Trophoblast cell (in vitro differentiated cells and primary cell): ENCODE data around the gene CELSR3.
A peak's percentile ranks its signal among the peaks of the same experiment; 100 is the strongest.

ENCODE experiments used
- DNase-seq, 2 donors: peaks; one replicate each; pipeline ENCODE4 v3.0.0-alpha.2; 2016
- H2AFZ ChIP-seq: 2 replicates; pipeline ENCODE4 v1.6.1; 2013; ENCODE audit warnings: low read length, moderate library complexity, mild to moderate bottlenecking; ENCODE audit not compliant: insufficient read depth, poor library complexity
- H2AK5ac ChIP-seq: 2 replicates; pipeline ENCODE4 v1.6.1; 2013; ENCODE audit warnings: mild to moderate bottlenecking, low read length
- H2BK120ac ChIP-seq: 2 replicates; pipeline ENCODE4 v1.6.1; 2013; ENCODE audit warnings: low read length, mild to moderate bottlenecking, moderate library complexity; ENCODE audit not compliant: insufficient read depth, poor library complexity
- H2BK12ac ChIP-seq: 2 replicates; pipeline ENCODE4 v1.6.1; 2013; ENCODE audit warnings: mild to moderate bottlenecking, low read length, moderate library complexity
- H2BK5ac ChIP-seq: 2 replicates; pipeline ENCODE4 v1.6.1; 2013; ENCODE audit warnings: low read length, low read depth, moderate library complexity, mild to moderate bottlenecking; ENCODE audit not compliant: poor library complexity
- H3K14ac ChIP-seq: 2 replicates; pipeline ENCODE4 v1.6.1; 2013; ENCODE audit warnings: mild to moderate bottlenecking, low read length
- H3K18ac ChIP-seq: 2 replicates; pipeline ENCODE4 v1.6.1; 2013; ENCODE audit warnings: mild to moderate bottlenecking, low read length
- H3K23ac ChIP-seq: 2 replicates; pipeline ENCODE4 v1.6.1; 2013; ENCODE audit warnings: low read length
- H3K27ac ChIP-seq: 2 replicates; pipeline ENCODE4 v1.5.1; 2013; ENCODE audit warnings: low read depth, mild to moderate bottlenecking, inconsistent platforms, low read length, moderate library complexity
- H3K27me3 ChIP-seq: 2 replicates; pipeline ENCODE4 v1.6.1; 2013; ENCODE audit warnings: inconsistent platforms, mild to moderate bottlenecking, low read length, moderate library complexity; ENCODE audit not compliant: insufficient read depth
- H3K36me3 ChIP-seq, 2 experiments: 1 replicate in 1 of 2; 2 replicates in 1 of 2; pipeline ENCODE4 v1.6.1; 2013; ENCODE audit warnings: low read length in 2 of 2, mild to moderate bottlenecking in 2 of 2, moderate library complexity in 1 of 2; ENCODE audit not compliant: insufficient read depth in 2 of 2, control insufficient read depth in 1 of 2
- H3K4ac ChIP-seq: 2 replicates; pipeline ENCODE4 v1.6.1; 2013; ENCODE audit warnings: low read depth, mild to moderate bottlenecking, low read length, moderate library complexity
- H3K4me1 ChIP-seq, 2 experiments: 1 replicate in 1 of 2; 2 replicates in 1 of 2; pipeline ENCODE4 v1.6.1; 2013; ENCODE audit warnings: low read length in 2 of 2, mild to moderate bottlenecking in 2 of 2, moderate library complexity in 1 of 2; ENCODE audit not compliant: insufficient read depth in 2 of 2, control insufficient read depth in 1 of 2
- H3K4me2 ChIP-seq: 2 replicates; pipeline ENCODE4 v1.6.1; 2013; ENCODE audit warnings: inconsistent platforms, mild to moderate bottlenecking, low read length, moderate library complexity
- H3K4me3 ChIP-seq: 2 replicates; pipeline ENCODE4 v1.5.1; 2013; ENCODE audit warnings: mild to moderate bottlenecking, low read depth, low read length, inconsistent platforms
- H3K79me1 ChIP-seq: one replicate; pipeline ENCODE4 v1.6.1; 2013; ENCODE audit warnings: low read length
- H3K79me2 ChIP-seq: 2 replicates; pipeline ENCODE4 v1.6.1; 2013; ENCODE audit warnings: low read length, mild to moderate bottlenecking; ENCODE audit not compliant: control insufficient read depth, insufficient read depth, poor library complexity
- H3K9ac ChIP-seq: 2 replicates; pipeline ENCODE4 v1.6.1; 2013; ENCODE audit warnings: mild to moderate bottlenecking, low read length
- H3K9me3 ChIP-seq: 2 replicates; pipeline ENCODE4 v1.6.1; 2013; ENCODE audit warnings: low read depth, mild to moderate bottlenecking, control low read depth, inconsistent platforms, low read length; ENCODE audit not compliant: insufficient read depth
- H4K12ac ChIP-seq: 2 replicates; pipeline ENCODE4 v1.6.1; 2013; ENCODE audit warnings: low read depth, mild to moderate bottlenecking, low read length, moderate library complexity
- H4K8ac ChIP-seq: 2 replicates; pipeline ENCODE4 v1.6.1; 2013; ENCODE audit warnings: low read depth, mild to moderate bottlenecking, low read length, moderate library complexity
- H4K91ac ChIP-seq: one replicate; pipeline ENCODE4 v1.6.1; 2013; ENCODE audit warnings: low read depth, mild to moderate bottlenecking, low read length, moderate library complexity
- WGBS: extraction: QIAGEN DNeasy Blood & Tissue Kit; methylation state at CpG from one replicate; pipeline ENCODE4 v1.1.7; 2013; ENCODE audit warnings: missing lambda C conversion rate; ENCODE audit not compliant: insufficient read length, insufficient coverage; ENCODE audit errors: extremely low coverage; 5-methylcytosine and 5-hydroxymethylcytosine counted together

CELSR3 gene

GRCh38 chr3:48635222-48636021 lies 27.3 kb downstream of the CELSR3 start, which contains the start of gene SLC26A6:
TSS of gene SLC26A6 (minus strand) at chr3:48635461. CDS start at chr3:48635393, 68 bp downstream.
- H2AFZ ChIP-seq = peak within 1 kb of the TSS; percentile 78
- H3K27me3 ChIP-seq = no peaks in the 10 kb centered on the region
- H3K9ac ChIP-seq = peak within 1 kb of the TSS; percentile 80
- peak within 1 kb of the TSS; percentile 62 for H2BK12ac ChIP-seq
- no peak within 1 kb of the TSS for H3K23ac ChIP-seq
- peaks cover 4% of the 10 kb centered on the region for H3K9me3 ChIP-seq
- peaks cover 31 to 38% of the 10 kb centered on the region in 2 experiments for H3K36me3 ChIP-seq
- H3K4me1 ChIP-seq = peaks cover 5 to 17% of the 10 kb centered on the region in 2 experiments
- peak; percentile 95 to 98 for DNase-seq
- peak within 1 kb of the TSS; percentile 66 for H4K12ac ChIP-seq
- peaks cover 8% of the 10 kb centered on the region for H3K79me2 ChIP-seq
- H4K91ac ChIP-seq = peak within 1 kb of the TSS; percentile 74
- H3K27ac ChIP-seq = peak within 1 kb of the TSS; percentile 77
- H2AK5ac ChIP-seq = peak within 1 kb of the TSS; percentile 67
- H3K14ac ChIP-seq = peak within 1 kb of the TSS; percentile 93
- peaks cover 9% of the 10 kb centered on the region for H3K79me1 ChIP-seq
- peak within 1 kb of the TSS; percentile 79 for H2BK120ac ChIP-seq
- peak within 1 kb of the TSS; percentile 67 for H2BK5ac ChIP-seq
- H4K8ac ChIP-seq = peak within 1 kb of the TSS; percentile 40
- H3K4me3 ChIP-seq = peak within 1 kb of the TSS; percentile 88
- peak within 1 kb of the TSS; percentile 85 for H3K18ac ChIP-seq
- H3K4ac ChIP-seq = peak within 1 kb of the TSS; percentile 66
- WGBS = no CpG with 5 or more reads among the region's 68 CpGs
- peak within 1 kb of the TSS; percentile 92 for H3K4me2 ChIP-seq

- Histone ChIP-seq H4K8ac (peak overlapping the region; percentile 38), H3K27me3 (no peaks in the 10 kb centered on the region), H3K36me3 (peaks cover 38 to 42% of the 10 kb centered on the region in 2 experiments), H3K79me1 (peaks cover 9% of the 10 kb centered on the region), H2BK5ac (peak overlapping the region; percentile 34), H3K4ac (peak overlapping the region; percentile 66), H3K27ac (peak overlapping the region; percentile 61), H3K79me2 (peaks cover 8% of the 10 kb centered on the region), H3K4me2 (peak overlapping the region; percentile 92), H3K18ac (peak overlapping the region; percentile 85), H4K12ac (peak overlapping the region; percentile 66), H3K4me1 (peaks cover 5 to 17% of the 10 kb centered on the region in 2 experiments), H3K23ac (no peak overlapping the region), H2AK5ac (peak overlapping the region; percentile 67), H3K14ac (peak overlapping the region; percentile 93), H2BK12ac (peak overlapping the region; percentile 62), H2BK120ac (peak overlapping the region; percentile 79), H3K4me3 (peak overlapping the region; percentile 88), H3K9me3 (peaks cover 4% of the 10 kb centered on the region), H3K9ac (peak overlapping the region; percentile 80), H2AFZ (peak overlapping the region; percentile 77), H4K91ac (peak overlapping the region; percentile 74)
- no CpG with 5 or more reads among the region's 30 CpGs for WGBS
- peak; percentile 15 to 46 for DNase-seq
Measured at GRCh38 chr3:48634661-48635221, 27.9 kb downstream of the CELSR3 start.

- Histone ChIP-seq H3K79me2 (peaks cover 8% of the 10 kb centered on the region), H4K12ac (no peak overlapping the region), H2BK5ac (no peak overlapping the region), H3K18ac (no peak overlapping the region), H4K8ac (no peak overlapping the region), H3K14ac (no peak overlapping the region), H3K4me3 (no peak overlapping the region), H2AFZ (no peak overlapping the region), H3K4me1 (peaks cover 5 to 17% of the 10 kb centered on the region in 2 experiments), H3K27ac (no peak overlapping the region), H3K4ac (no peak overlapping the region), H2BK12ac (no peak overlapping the region), H4K91ac (no peak overlapping the region), H2BK120ac (no peak overlapping the region), H3K9ac (no peak overlapping the region), H3K27me3 (no peaks in the 10 kb centered on the region), H3K23ac (no peak overlapping the region), H2AK5ac (no peak overlapping the region), H3K79me1 (peaks cover 9% of the 10 kb centered on the region), H3K4me2 (no peak overlapping the region), H3K36me3 (peaks cover 42 to 46% of the 10 kb centered on the region in 2 experiments), H3K9me3 (peaks cover 2% of the 10 kb centered on the region)
- no CpG with 5 or more reads among the region's 2 CpGs for WGBS
- no peak for DNase-seq
Measured at GRCh38 chr3:48633743-48634142, 28.9 kb downstream of the CELSR3 start.

DNA sequence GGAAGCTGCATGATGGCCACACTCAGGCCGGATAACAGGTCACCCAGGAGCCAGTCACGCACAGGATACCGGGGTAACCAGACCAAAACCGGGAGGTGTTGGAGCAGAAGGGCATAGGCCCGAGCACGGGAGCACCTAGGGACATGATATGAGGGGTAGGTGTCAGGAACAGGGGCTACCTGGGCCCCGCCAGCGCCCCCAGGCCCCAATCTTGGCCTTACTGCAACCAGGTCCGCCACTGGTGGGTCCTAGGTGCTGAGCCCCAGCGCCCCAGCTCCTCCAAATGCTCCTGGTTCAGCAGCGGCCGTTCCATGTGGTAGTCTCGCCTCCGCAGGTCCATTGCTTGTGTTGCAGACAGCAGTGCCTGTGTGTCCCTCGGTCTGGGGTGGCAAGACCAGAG lies 29.4 kb downstream of the CELSR3 start:
- H3K4ac ChIP-seq = no peak overlapping the region
- peaks cover 9% of the 10 kb centered on the region for H3K79me1 ChIP-seq
- peaks cover 47 to 51% of the 10 kb centered on the region in 2 experiments for H3K36me3 ChIP-seq
- no peak overlapping the region for H3K27ac ChIP-seq
- no peak overlapping the region for H4K8ac ChIP-seq
- no peak overlapping the region for H3K4me3 ChIP-seq
- DNase-seq = no peak
- no peak overlapping the region for H3K14ac ChIP-seq
- H2BK12ac ChIP-seq = no peak overlapping the region
- no peak overlapping the region for H3K23ac ChIP-seq
- no peak overlapping the region for H2BK120ac ChIP-seq
- H3K79me2 ChIP-seq = peaks cover 8% of the 10 kb centered on the region
- no peak overlapping the region for H4K12ac ChIP-seq
- H2AK5ac ChIP-seq = no peak overlapping the region
- H2AFZ ChIP-seq = no peak overlapping the region
- H3K4me2 ChIP-seq = no peak overlapping the region
- H4K91ac ChIP-seq = no peak overlapping the region
- no CpG with 5 or more reads among the region's 15 CpGs for WGBS
- H3K9me3 ChIP-seq = peaks cover 2% of the 10 kb centered on the region
- H3K27me3 ChIP-seq = no peaks in the 10 kb centered on the region
- H3K18ac ChIP-seq = no peak overlapping the region
- H3K4me1 ChIP-seq = peaks cover 5 to 17% of the 10 kb centered on the region in 2 experiments
- H3K9ac ChIP-seq = no peak overlapping the region
- no peak overlapping the region for H2BK5ac ChIP-seq
